HG03103 (cell line): ENCODE results near the gene CAPZB.

Experiments
- ATAC-seq: cut with Tn5 transposase; IDR thresholded peaks from one replicate; pipeline ENCODE4 v1.9.1; 2021; ENCODE audit warnings: low read depth; ENCODE audit not compliant: unreplicated experiment

The CAPZB gene

DNA sequence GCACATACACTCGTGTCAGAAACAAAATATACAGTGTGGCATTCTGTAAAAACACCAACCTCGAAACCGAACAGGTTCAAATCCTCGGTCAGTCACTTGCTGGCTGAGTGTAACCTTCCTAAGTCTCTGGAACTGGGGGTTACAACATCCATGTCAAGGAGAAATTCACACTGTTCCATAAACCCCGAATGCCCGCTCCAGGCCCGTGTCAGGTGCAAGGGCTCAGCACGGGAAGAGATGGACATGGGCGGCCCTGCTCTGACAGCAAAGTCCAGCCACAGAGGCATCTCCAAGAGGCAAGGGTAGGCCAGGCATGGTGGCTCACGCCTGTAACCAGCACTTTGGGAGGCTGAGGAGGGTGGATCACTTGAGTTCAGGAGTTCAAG, 93.8 kb downstream of the CAPZB start:
- ATAC-seq, result no peak

DNA sequence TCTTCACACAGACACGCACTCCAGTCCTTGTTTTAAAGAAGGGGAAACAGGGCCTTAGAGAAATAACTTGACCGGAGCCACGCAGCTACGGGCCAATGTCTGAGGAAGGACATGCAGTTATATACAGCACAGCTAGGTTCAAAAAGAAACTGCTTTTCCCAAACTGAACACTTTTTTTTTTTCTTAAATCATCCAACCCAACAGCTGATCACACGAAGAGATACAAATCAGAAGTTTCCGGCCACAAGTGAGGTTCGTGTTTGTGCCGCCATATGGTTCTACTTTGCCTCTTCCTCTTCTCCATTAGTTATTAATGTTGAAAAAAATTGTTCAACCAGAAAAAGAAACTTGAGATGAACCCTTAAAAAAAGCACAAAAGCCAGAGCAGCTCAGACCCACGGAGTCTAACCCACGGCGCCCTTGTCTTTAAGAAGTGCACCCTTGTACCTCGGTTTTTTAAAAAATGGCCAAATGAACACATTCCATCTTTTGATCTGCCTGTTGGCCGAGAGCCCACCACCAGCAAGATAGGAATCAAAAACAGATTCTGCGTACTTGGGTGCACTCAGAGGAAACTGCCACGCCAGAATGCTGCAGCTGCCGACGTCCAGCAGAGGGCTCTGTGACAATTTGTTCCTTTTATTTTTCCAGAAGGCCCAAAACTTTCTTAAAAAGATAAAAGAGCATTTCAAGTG, 94.3 kb downstream of the CAPZB start:
- no peak for ATAC-seq

GRCh38 chr1:19390166-19390850, 95.0 kb downstream of the CAPZB start:
- no peak for ATAC-seq

- no peak for ATAC-seq
Observed at GRCh38 chr1:19388980-19389379, 96.4 kb downstream of the CAPZB start.

DNA sequence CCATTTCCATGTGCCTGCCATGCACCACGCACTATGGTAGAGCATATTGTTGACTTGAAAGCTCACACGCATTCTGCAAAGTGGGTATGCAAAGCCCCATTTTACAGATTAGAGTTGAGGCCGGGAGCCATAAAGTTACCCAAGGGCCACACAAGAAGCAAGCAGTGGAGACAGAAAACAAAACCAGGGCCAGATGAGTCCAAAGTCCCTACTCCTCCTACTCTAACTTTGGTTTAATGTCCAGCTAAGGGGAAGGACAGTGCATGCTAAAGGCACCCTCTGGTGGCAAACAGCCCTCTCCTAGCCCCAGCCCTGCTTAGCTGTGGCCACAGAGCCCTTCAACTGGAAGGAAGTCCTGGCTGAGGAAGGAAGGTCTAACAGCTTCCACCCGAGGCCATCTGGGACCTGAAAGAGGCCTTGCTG, 98.3 kb downstream of the CAPZB start:
- no peak for ATAC-seq

- ATAC-seq, result no peak
Observed at GRCh38 chr1:19385869-19386591, 99.3 kb downstream of the CAPZB start.

DNA sequence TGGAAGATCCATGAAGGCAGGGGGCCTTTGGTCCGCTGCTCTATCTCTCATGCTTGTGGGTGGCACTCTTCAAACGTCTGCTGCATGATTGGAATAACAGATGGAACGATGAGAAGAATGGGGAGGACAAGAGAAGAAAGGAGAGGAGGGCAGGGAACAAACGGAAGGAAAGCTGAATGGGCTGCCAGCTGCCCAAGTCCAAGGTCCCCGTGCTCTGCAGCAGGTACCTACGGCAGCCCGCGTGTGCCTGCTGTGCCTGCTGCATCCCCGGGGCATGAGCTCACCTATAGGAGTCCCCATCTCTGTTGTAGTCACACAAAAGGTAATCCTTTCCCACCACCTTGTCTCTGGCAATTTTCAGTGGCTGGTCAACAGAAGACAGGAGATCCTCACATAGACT, 100.1 kb downstream of the CAPZB start:
- no peak for ATAC-seq

DNA sequence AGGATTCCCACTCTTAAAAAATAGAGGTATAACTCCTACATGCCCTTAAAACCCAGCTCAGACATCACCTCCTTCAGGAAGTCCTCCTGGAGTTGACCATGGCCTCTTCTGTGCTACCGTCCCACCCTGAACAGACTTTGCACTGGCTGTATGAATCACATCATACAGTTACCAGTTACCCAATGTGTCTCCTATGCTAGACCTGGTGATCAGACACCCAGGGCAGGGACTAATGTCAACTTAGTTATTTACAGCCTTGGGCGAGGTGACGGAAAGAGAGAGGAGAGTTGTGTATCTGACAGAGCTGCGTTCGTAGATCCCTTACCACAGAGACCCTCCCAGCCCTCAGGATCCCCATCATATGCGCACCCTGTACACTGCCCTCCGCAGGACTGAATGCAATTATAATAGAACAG, 100.6 kb downstream of the CAPZB start:
- no peak for ATAC-seq

GRCh38 chr1:19384113-19384512, 101.2 kb downstream of the CAPZB start:
- ATAC-seq, result no peak

GRCh38 chr1:19382222-19382621, 103.1 kb downstream of the CAPZB start:
- no peak for ATAC-seq

- ATAC-seq, result no peak
Observed at GRCh38 chr1:19381261-19381660, 104.1 kb downstream of the CAPZB start.

GRCh38 chr1:19377812-19378718, 107.3 kb downstream of the CAPZB start:
- ATAC-seq, result no peak

- ATAC-seq, result no peak
Observed at GRCh38 chr1:19376428-19377372, 108.6 kb downstream of the CAPZB start.

- no peak for ATAC-seq
Observed at GRCh38 chr1:19375631-19376400, 109.5 kb downstream of the CAPZB start.

DNA sequence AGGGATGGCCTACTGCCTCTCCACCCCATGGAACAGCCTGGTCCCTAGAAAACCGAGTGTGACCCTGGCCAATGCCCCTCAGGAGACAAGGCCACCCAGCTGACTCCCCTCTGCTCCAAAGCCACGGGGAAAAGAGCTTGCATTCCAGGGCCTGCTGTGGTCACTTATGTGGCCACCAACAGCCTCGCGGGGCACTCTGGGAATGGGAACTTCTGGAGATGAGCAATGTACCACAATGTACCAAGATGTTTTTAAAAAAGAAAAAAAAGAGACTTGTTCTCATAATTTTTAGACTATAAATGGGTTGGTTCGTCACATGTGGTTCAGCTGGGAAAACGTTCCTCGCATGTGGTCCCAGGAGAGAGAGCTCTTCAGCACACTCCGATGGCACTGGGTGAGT, 110.4 kb downstream of the CAPZB start:
- ATAC-seq, result no peak

DNA sequence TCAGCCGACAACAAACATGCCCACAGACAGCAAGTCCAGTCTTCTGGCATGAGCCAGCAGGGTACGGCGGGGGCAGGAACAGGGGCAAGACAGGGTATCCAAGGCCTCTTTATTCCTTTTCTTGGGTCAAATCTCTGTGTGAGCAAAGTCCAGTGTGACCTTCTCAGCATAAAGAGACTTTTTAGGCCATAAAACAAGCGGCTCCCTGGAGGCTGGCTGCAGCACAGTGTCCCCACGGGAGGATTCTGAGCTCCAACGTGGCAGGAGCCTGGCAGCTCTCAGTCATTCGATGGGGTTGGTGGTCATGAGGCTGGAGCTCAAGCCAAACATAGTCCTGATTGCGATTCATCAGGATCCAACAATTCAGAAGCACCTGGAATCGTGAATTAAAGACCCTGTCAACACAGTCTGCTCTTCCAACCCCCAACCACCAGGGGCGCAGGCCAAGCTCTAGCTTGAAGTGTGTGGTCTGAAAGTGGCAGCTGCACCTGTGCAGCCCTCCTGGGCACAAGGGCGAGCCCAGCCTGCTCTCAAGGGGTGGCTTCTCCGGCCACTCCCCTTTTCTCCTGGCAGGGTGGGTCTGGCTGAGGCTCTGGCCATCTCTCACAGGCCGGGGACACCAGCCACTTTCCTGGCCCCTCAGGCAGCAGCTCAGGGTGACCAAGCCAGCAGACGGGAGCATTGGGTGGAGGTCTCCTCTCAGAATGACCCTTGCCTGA, 111.1 kb downstream of the CAPZB start:
- no peak for ATAC-seq

GRCh38 chr1:19373211-19374082, 111.9 kb downstream of the CAPZB start:
- ATAC-seq, result no peak
